Muscle of arm (tissue), 12 donors: ENCODE measurements around the gene MAD1L1. TPM values are rescaled to one million over a fixed set of nuclear protein-coding genes. Genes with fewer than 3 reads are reported as not detected.

Experiments used
- DNase-seq: peaks from one replicate; pipeline ENCODE4 v3.0.0-alpha.2; 2013
- polyA plus RNA-seq, 12 donors: library from polyadenylated mRNA; unstranded; fragments of 120-200 nt; gene quantifications; one replicate each; pipeline ENCODE4 v1.2.1, GENCODE V29; 2013; ENCODE audit not compliant: insufficient read length in 12 of 12

Gene MAD1L1
- polyA plus RNA-seq, 12 donors, result 16.2 to 60.1 (median 22.4) TPM; not detected in 1

DNA sequence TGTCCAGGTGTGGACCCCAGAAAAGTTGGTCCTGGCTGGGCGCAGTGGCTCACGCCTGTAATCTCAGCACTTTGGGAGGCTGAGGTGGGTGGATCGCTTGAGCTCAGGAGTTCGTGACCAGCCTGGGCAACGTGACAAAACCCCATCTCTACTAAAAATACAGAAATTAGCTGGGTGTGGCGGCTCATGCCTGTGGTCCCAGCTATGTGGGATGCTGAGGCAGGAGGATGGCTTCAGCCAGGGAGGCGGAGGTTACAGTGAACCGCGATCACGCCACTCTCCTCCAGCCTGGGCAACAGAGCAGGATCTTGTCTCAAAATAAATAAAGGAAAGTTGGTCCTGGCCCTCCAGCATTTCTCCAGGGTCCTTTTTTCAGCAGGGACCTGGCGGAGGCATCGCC is 10.7 kb upstream of the MAD1L1 start:
- DNase-seq, result no peak

DNA sequence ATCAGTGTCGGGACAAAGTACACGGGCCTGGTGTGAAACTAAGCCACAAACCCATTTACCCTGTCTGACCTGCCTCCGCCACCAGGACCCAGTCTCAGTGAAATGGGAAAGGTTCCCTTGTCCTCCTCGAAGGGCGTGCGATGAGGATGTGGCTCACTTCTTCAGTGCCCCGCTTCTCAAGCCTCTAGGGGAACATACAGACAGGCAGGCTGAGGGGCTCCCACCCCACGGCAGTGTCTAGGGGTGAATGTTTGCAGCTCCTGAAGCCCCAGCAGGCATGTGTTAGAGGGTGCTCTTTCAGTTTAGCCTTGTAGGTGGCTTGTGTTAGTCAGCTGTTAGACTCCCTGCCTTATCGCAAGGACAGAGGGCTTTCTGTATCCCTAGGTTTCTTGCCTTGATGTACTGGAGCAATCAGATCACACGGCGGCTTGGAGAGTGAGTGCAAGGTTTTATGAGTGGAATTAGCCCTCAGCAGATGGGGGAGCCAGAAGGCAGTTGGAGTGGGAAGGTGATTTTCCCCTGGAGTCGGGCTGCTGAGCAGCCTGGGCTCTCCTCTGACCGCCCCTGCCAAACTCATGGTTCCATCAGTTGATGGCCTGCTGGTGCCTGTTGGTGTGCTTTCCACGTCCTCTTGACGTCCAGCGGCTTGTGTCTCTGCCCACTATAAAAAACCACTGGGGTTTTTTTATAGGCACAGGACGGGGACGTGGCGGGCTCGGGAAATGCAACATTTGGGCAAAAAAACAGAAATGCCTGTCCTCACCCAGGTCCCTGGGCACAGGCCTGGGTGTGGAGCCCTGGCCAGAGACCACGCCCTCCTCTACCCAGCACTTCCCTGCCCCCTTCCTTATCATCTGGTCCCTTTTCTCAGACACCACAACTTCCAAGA is 10.0 kb upstream of the MAD1L1 start:
- DNase-seq, result no peak

DNA sequence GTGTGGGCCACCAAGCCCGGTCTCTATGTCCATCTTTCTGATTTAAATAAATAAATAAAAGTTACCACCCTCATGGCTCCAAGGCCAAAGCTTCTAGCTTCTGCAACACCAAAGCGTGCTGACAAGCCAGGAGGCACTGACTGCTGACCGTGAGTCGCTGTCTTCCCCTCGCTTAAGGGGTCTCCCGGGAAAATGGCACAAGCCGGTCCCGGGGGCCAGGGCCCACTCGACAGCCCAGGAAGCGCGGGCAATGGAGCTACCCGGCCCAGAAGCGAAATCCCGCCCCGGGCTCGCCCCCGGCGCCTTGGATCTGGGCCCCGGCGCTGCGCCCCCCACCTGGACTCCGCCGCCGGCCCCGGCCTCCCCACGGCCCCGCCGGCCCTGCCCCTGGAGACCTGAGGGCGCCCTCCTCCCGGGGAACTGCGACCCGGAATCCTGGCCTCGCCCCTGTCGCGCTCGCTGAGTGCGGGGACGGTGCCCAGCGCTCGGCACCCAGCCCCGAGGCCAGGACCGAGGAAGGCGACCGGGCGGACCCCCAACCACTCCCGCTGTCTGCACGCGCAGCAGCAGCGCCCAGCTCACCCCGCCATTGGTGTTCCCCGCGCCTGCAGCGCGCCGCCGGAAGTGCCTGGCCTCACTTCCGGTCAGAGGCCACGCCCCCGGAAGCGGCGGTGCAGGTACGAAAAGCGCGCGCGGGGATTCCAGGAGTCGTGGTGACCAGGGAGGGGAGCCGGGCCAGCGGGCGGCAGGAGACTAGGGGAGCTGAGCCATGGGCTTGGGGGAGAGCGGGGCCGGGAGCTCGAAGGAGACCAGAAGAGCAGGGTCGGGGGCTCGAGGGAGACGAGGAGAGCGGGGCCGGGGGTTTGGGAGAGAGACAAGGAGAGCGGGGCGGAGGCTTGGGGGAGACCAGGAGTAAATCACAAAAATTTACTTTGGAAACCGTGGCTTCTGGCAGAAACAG is 9.1 kb upstream of the MAD1L1 start, which contains the start of the genes MRM2 and NUDT1:
Gene MRM2 (minus strand): TSS at position 626 of the 961 bp plus-strand sequence. CDS start 36 bp downstream, at position 590.
Gene NUDT1 (plus strand): TSS at position 647 of the 961 bp plus-strand sequence. CDS start 2,349 bp downstream, outside the sequence.
- DNase-seq, result peak; percentile 81

DNA sequence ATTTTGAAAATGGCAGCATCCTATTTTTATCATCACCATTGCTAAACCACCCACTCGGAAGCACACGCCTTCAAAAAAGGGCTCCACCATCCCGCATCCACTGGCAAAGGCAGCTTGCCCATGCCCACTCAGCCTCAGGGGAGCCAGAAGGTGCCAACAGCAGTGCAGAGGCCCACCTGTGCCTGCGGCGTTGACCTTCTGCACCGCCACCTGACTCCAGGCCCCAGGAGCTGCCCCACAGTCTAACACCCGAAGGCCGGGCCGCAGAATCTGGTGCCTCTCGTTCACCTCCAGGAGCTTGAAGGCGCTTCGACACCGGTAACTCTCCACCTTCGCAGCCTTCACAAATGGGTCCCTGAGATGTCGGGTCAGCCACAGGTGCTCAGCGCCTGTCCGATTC is 6.5 kb upstream of the MAD1L1 start:
- no peak for DNase-seq

DNA sequence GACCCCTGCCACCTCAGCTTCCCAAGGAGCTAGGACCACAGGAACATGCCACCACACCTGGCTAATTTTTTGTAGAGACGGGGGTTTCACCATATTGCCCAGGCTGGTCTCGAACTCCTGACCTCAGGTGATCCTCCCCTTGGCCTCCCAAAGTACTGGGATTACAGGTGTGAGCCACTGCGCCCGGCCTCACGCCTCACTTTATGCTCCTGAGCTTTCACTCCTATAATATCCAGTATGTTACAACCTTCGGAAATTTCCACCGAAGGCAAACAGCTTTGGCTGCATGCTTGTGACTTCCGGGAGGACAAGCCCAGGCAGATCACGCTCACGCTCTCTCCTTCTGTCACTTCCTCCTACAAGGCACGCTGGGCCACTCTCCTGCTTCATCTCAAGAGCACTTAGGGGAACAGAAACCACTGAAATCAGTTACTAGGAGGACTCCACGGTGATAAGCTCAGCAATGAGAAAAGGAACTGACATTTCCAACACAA is 4.4 kb upstream of the MAD1L1 start:
- no peak for DNase-seq

DNA sequence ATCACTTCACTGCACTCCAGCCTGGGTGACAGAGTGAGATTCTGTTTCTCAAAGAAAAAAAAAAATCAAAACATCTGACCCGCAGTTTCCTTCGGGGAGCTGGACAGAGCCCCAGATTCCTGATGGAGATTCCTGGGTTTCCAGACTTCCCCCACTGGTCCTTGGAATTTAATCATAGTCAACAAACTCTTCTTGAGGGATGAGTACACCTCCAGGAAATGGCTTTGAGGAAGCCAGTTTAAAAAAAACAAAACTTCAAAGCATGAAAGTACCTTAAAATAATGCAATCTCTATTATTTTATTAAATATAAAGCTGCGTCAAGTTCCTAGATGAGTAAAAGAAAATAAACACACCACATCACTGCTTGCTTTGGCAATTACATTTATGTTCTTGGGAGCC is 1.2 kb upstream of the MAD1L1 start:
- no peak for DNase-seq

DNA sequence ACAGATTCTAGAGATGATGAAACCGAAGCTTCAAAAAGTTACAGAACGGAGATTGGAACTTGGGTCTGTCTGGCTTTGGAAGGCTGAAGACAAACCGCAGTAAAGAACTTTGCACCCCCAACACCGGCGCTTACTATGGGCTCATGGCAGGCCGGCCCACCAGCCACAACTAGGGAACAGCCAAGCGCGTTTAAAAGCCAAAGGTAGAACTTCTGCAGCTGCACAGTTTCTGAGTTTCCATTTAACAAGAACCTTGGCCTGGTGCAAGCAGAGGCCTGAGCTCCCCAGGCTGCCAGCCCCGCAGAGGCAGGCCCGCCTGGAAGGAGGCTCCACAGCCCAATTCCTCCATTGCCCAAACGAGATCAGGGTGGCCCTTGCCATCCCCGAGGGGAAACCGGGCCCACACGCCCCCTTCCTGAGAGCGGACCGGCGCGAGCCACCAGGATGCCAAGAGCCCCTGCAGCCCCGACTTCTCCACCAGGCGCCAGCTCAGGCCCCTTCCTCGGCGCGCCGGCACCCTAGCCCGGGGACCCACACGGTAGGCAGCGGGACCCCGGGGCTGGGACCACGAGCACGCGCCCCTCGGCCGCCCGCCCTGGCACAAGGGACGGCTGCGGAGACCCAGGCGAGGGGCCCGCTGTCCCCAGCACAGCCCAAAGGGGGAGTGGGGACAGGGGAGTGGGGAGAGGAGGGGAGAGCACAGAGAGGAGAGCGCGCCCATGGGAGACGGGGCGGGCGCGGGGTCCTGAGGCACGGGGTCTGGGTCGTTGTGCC is 566 bp downstream of the MAD1L1 start:
- DNase-seq, result no peak

DNA sequence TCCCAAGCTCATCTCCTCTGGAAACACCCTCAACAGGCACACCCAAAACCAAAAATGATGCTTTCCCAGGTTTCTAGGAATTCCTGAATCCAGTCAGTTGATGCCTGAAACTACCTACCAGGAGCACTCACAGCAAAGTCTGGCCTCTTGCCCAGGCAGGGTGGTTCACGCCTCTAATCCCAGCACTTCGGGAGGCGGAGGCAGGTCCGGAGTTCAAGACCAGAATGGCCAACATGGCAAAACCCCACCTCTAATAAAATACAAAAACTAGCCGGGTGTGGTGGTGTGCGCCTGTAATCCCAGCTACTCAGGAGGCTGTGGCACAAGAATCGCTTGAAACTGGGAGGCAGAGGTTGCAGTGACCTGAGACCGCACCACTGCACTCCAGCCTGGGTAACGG is 1.9 kb downstream of the MAD1L1 start:
- DNase-seq, result no peak

DNA sequence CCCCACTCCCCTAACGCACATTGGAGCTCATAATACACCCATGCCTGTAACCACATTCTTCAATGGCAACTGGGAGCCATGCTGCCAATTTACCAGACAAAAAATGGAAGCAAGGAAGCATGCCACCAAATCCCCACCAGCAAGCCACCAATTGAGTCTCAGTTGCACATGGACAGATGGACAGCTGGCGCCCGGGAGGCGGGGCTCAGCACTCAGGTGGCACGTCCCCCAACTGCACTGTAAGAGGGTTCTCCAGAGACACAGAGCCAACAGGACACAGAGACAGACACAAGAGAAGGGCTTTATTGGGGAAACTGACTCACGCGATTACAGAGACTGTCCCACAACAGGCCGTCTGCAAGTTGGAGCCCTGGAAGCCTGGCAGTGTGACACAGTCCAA is 2.5 kb downstream of the MAD1L1 start:
- DNase-seq, result no peak

DNA sequence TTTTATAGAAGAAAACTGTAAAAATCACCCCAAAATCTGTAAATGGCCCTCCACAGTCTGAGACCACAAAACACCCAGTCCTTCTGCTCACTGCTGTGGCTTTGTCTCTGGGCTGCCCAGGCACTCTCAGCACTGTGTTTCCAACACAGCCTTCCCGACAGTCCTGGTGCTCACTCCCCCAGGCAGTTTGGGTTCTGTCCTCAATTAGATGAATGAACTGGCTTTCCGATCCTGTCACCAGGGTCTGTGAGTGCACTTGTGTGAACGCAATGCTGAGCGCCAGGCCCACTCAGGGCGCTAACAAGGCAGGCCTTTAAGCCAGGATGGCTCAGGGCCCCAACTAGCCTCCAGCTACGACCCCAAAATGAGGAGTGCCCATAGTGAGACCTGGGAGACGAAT is 3.3 kb downstream of the MAD1L1 start:
- DNase-seq, result no peak

DNA sequence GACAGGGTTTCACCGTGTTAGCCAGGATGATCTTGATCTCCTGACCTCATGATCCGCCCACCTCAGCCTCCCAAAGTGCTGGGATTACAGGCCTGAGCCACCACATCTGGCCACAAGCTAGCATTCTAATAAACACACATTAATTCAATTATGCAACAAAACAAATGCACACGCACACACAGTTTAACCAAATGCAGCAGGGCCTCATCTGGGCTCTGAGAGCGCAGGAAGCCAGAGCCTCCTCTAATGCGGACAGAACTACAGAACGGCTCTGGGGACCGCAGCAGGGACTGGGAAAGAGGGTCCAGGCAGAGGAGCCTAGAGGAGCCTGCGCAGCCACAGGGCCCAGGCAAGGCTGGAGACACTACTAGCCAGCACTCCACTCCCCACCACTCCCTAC is 3.8 kb downstream of the MAD1L1 start:
- DNase-seq, result no peak

DNA sequence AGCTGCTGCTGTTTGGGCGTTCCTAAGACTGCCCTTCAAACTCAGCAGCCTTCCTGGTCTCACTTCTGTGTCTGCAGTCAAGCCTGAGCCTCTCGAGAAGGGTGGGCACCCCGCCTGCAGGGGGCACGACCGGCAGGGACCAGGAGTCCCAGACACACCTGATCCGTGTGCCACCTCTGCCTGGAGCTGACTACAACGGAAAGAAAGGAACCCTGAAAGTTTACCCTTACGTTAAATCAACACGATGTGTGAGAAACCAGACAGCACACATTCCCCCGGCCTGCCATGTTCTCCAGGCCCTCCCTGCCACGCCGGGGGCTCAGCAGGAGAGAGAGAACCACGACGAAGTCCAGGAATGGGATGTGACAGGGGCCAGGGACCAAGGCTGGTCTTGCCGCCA is 5.0 kb downstream of the MAD1L1 start:
- no peak for DNase-seq

DNA sequence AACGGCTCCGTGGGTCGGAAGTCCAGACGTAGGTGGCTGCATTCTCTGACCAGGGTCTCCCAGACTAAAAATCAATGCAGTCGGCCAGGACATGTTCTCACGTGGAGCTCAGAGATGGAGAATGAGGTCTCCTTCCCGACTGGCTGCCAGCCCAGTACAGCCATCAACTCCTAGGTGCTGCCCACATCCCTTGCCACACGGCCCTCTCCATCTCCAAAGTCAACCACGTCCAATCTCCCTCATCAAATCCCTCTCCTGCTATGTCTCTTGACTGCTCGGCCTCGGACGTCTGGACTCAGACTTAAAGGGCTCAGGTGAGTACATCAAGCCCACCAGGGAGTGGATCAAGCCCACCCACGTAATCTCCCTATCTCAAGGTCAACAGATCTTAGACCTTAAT is 6.9 kb downstream of the MAD1L1 start:
- no peak for DNase-seq

DNA sequence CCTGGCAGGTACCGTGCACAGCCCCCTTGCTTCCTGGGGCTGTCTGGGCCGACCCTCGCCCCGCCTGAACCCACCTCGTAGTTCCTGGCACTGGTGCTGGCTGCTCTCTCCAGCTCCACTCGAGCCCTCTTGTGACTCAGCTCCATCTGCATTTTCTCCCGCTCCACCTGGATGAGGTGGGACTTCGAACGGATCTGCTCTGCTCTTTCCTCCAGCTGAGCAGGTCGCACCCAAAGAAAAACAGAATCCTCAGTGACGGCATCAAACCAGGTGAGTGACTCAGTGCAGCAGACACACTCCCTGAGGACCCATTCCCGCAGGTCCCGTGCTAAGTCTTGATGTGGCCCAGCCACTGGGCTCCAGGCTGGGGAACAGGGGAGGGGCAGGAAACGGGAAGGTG is 7.4 kb downstream of the MAD1L1 start:
- DNase-seq, result no peak

DNA sequence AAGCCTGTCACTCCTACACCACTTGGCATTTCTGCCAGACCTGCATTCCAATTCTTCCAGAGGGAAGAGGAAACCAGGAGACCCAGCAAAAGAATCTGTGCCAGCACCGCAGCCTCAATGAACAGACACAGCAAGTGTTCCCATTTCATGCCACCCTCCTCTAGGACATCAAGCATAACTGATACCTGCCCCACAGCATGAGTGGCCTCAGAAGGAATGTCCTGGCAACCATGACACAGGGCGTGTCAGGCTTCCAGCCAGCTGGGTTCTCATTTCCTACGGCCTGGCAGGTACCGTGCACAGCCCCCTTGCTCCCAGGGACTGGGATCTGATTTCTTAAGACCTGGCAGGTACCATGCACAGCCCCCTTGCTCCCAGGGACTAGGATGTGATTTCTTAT is 7.8 kb downstream of the MAD1L1 start:
- DNase-seq, result no peak

DNA sequence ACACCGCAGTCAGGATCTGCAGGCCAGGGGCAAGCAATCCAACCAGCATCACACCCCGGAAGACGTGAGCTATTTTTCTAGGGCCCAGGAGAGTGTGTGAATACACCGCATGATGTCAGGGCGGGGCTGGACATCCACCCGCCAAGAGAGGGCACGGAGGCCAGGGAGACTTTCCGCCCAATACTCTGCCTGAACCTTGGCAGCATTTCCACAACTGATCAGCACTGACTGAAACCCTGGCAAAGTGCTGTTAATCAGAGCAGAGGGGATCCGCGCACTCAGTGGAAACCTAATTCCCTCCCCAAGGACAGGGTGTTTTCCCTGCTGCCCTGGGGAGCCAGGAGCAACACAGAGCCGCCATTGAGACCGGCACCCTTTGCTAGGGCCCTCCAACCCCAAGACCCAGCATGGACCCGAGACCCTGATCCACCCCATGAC is 8.2 kb downstream of the MAD1L1 start:
- no peak for DNase-seq

DNA sequence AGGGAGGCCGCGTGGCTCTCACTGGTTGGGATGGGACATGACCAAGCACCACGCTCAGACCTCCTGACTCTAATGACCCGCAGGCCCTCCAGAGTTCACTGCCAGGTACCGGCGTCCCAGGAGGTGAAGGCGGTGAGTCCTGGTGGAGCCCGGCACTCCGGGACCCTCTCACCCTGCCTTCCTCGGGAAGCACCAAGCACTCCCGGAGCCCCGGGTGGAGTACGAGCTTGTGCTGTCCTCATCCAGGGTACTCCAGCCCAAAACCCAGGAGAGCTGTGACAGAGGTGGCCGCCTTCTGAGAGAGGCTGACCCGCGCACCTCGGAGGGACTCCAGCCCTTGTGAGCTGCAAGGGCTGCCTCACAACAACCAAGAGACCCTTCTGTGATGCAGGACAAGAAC is 9.4 kb downstream of the MAD1L1 start:
- DNase-seq, result no peak

DNA sequence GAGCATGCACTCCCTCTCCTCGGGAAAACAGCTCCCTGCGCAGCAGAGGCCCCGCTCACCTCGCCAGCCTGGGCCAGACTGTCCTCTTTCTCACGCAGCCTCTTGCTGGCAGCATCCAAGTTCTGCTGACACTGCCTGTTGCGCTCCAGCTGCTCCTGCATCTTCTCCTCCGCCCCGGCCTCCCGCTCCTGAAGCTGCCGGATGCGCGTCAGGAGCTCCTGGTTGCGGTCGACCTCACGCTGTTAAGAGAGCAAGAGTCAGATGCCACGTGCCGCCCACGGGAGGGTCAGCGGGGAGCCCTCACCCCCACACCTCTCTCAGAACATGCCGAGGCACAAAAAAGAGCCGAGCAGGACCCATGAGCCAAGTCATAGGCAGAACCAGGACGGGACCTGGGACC is 10.2 kb downstream of the MAD1L1 start:
- DNase-seq, result no peak

DNA sequence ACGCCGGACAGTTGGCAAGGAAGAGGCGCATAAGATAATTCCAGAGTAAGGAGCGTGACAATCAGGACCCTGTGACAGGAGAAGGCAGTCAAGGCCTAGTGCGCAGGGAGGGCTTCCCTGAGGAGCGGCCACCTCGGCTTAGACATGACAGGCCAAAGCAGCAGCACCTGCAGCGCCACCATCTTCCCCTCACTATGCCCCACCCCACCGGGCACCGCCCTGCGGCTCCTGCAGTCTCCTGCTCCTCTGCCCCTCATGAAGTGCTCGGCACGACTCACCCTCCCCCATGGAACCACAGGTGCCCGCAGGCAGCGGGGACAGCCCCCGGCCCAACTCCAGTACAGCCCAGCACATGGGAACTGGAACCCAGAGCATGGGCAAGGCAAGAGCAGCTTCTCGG is 11.8 kb downstream of the MAD1L1 start:
- no peak for DNase-seq

DNA sequence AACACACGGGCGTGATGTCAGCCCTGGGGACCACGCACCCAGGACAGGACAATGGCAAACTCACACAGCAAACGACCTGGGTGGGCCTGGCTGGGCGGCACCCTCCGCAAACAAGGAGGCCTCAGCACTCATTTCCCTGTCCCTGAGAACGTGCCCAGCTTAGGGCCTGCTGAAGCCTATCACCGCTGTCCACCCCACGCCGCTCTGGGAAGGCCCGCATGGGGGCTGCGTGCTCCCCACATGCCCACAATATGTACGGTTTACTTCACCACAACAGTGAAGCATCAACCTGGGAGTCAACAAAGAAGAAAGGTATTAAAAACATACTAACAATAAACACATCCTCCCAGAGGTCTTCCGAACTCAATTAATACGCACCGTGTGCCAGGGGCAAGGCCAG is 12.2 kb downstream of the MAD1L1 start:
- no peak for DNase-seq

DNA sequence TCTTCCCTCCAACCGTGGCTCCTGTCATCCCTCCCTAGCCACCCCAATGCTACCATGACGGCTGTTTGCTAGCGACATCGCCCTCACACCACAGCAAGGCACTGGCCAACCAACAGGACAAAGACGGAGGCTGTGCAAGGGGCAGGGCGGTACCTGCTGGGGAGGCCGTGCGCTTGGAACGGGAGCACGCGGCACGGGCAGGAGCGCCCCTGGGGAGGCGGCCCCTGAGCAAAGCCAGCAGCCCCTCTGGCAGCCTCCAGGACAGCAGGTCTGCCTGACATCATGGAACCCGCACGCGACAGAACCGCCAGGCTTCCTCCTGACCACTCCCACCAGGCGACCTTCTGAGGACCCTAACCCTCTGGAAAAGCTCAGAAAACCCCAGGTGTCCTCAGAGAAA is 12.7 kb downstream of the MAD1L1 start:
- DNase-seq, result no peak

DNA sequence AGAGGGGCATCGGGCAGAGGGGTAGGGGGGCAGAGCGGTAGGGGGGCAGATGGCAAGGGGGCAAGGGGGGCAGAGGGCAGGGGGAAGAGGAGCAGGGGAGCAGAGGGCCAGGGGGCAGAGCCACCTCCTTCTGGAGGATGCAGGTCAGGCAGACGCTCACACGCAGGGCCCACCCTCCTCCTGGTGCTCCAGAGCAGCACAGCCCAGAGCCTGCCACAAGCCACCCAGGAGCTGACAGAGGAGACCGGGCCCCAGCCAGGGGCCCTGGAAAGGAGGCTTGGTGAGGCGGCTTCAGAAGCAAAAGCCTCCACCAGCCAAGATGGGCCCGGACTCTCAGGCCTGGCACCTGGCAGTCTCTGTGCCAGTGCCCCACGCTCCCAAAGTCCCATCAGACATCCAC is 13.1 kb downstream of the MAD1L1 start:
- DNase-seq, result no peak
